NCI-H2196 (cell line): ENCODE measurements around the gene TEX26.
"Not testable (repeated sequence)": the region's sequence is repeated elsewhere in the genome, so short reads cannot be mapped to it uniquely, and the experiment has no call there.

Experiments used
- DNase-seq: peaks from one replicate; lab custom pipeline; 2025; ENCODE audit not compliant: unreplicated experiment; lab: John Stamatoyannopoulos, UW

The TEX26 gene

DNA sequence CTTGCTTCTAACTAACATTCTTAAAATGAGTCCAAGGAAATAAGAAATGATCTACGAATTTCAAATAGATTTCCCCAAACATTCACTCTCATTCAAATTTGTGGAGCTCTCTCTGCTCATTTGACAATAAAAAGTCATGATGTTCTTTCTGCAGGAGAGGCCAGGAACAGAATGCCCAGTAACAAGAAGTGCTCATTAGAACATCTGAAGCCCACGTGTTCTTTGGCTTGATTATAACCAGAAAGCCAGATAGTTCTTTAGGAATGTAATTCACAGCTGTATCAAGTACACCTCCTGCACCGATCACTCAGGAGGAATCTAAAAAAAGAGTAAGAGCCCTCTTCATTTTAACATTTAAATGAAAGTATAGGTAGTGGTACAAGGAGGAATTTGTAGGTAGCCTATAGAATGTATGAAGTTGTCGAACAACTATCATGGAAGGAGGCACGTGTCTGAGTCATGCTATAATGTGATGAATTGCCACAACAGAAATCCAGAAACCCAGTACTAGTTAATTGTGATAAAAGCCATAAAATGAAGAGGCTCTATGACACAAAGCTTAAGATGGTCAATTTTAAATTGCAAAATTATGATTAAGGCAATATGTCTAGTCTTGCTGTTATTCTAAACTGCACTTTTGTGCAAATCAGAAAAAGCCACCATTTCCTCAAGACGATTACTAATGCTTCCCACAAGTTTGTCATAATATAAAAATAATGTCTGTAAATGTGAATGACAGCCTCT lies 13.6 kb upstream of the TEX26 start:
- DNase-seq = no peak

DNA sequence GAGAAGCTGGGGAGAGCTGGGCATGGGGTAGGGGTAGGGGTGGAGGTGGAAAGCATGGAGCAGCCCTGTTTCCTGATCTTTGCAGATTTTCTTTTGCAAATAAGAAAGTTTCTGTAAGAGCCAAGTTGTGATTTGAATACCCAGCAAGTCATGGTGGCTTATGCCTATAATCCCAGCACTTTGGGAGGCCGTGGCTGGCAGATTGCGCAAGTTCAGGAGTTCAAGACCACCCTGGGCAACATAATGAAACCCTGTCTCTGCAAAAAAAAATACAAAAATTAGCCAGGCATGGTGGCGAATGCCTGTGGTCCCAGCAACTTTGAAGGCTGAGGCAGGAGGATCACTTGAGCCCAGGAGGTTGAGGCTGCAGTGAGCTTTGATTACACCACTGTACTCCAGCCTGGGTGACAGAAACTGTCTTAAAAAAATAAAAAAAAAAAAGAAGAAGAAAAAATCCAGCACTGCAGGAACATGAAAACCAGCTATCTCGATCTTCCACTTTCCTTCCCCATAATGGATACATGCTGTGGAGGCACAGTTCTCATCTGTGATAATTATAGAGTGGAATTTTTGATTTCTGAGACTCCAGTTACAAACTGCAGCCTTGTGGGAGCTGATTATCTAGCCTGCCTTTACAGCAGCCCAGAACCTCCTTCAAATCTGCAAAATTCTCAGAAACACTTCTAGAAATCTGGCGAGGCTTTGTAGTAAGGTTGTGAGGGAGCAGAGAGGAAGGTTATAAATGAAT lies 12.1 kb upstream of the TEX26 start:
- DNase-seq = no peak

DNA sequence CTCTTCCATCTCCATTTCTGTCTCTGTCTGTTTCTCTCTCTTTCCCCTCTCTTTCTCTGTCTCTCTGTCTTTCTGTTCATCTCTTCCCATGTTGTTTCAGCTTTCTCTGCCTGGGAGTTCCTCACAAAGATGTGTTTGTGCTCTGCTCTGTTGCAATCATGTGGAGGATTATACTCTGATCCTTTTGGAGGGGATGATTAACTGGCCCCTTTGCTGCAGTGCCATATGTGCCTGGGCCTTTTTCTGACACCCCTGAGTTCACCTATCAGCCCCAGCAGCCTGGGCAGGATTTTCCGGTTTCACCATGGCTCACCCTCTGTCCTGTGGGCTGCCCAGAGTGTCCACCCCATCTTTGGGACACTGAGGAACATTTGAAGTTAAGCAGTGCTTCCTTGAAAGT lies 9.0 kb upstream of the TEX26 start:
- no peak for DNase-seq

DNA sequence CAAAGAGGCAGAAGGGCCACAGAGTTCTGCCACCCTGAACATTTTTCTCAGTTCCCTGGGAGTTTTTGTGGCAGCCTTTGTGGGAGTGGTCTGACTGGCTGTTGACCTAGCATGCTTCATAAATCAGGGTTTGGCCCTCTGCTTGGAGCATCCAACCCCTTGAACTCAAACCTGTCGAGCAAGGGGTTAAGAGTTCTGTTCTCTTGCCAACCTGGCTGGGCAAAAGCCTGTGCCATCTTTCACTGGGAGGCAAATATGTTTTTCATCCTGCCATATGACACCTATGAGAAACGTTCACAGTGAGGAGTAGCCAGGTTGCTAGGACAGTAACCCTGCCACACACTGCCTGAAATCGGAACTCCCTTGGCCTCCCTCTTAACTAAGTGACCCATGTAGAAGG lies 7.7 kb upstream of the TEX26 start:
- DNase-seq = peak; percentile 3

DNA sequence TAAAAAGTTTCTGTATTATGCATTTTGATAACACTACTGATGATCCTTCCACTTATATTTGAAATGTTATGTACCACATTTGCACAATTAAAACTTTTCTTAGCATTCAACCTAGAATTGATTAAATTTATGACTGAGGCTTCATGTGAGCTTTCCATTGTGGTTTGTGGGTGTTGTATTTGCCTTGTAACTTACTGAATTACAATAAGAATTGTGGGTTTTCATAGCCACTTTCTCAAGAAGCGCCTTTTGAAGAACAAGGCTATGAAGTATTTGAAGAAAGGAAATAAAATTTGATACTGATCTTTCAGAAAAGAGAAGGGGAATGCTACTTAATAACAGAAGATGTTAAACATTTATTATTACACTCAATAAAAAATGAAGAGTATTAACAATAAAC lies 7.0 kb upstream of the TEX26 start:
- no peak for DNase-seq

DNA sequence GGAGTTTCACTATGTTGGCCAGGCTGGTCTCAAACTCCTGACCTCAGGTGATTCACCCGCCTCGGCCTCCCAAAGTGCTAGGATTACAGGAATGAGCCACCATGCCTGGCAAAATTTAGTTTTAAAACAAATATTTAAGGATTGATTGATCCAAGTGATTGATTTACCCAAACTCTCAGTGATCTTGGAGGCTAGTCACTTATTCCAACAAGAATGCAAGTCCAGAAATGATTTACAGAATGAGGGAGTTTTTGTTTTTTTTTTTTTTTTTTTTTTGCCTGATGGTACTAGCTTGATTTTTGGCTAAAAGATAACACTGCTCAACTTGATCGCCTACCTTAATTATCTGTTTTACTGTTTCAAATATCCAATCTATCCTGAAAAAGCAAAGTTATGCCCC lies 5.7 kb upstream of the TEX26 start:
- no peak for DNase-seq

DNA sequence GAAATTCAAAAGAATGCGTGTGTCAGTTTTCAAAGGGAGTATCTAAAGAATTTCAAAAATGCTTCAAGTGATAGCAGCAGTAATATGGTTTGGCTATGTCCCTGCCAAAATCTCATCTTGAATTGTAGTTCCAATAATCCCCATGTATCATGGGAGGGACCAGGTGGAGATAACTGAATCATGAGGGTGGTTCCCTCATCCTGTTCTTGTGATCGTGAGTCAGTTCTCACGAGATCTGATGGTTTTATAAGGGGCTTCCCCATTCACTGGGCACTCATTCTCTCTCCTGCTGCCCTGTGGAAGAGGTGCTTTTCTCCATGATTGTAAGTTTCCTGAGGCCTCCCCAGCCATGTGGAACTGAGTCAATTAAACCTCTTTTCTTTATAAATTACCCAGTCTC lies 5.3 kb upstream of the TEX26 start:
- DNase-seq = not testable (repeated sequence)

DNA sequence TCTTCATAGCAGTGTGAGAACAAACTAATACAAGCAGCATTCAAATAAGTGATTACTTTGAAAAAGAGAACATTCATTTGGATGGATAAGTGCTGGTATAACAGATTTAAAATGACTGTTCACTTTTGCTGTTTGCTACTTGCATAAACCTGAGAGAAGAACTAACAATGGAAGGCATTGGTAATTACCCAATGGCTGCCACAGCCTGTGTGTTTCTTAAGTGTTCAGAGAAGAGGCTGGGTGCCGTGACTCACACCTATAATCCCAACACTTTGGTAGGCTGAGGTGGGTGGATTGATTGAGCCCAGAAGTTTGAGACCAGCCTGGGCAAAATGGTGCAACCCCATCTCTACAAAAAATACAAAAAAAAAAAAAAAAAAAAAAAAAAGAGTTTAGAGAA lies 4.9 kb upstream of the TEX26 start:
- no peak for DNase-seq

DNA sequence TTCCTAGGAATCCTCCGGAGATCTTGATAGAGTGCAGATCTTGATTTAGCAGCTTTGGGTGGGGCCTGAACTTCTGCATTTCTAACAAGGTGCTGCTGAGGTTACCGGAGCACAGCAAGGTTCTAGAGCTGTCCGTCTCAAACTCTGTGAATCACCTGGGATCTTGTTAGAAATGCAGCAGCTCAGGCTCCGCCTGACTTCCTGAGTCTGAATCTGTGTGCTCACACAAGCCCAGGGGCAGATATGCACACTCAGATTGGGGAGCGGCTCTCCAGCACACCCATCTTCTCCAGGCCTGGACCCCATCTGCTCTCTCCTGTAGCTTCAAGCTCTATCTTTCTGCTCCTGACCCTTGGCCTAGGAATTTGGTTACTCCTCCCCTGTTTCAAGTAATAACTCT lies 3.5 kb upstream of the TEX26 start:
- DNase-seq = no peak

DNA sequence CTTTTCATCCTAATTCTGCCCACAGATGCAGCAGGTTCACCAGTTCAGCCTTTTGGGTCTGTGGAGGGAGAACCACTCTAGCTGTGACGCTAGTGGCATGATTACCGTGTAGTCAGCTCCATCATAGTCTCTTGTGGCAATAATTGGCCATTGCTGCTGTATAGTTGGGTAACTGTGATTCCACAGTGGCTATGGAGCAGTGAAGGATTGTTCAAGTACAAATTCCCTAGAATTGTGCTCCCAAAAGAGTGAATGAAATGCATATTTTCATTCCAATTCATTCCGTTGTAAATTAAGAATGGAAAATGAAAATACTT lies 856 bp downstream of the TEX26 start:
- no peak for DNase-seq

DNA sequence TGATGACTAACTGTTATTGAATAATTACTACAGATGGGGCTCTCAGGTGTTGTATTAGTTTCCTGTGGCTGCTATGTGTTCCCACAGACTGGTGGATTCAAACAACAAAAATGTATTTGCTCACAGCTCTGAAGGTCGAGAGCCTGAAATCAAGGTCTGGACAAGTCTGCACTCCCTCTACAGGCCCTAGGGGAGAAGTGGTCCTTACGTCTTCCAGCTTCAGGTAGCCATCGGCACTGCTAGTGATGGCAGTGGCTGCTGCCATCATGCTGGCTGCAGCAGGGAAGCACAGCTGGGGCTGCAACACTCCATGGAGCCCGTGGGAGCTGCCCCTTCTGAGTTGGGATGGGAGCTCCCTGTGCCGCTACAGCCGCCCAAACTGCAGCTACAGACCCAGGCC lies 1.9 kb downstream of the TEX26 start:
- DNase-seq = no peak

DNA sequence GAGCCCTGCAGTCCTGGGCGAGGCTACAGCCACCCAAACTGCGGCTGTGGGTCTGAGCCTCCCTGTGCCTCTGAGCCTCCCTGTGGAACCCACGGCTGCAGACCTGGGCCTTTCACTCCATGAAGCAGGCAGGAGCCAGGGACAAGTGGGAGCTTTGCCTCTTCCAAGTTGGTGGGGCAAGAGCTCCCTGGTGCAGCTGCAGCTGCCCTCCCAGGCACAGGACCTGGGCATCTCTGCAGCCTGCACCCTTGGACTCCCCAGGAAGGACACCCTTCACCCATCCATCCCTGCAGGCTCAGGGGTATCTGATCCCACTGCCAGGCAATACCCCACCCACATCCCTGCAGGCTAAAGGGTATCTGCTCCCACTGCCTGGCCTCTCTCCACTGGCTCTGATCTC lies 2.3 kb downstream of the TEX26 start:
- no peak for DNase-seq

DNA sequence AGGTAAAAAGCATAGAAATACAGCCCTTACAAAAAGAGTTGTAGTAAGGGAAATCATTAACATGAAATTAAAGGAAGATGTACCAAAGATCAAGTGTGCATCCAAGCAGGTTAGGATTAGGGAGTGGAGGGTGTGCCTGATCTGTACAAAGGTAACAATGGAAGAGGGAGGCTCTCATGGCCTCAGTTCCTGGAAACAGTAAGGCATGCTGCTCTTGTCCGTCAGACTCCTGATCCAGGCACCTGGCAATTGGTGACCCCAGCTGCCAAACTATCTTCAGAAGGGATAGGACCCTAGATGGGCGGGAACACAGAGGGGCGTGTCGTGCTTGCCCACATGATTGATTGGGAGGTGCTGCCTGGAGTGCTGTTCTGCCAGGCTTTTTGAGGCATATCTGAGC lies 4.5 kb downstream of the TEX26 start:
- no peak for DNase-seq

DNA sequence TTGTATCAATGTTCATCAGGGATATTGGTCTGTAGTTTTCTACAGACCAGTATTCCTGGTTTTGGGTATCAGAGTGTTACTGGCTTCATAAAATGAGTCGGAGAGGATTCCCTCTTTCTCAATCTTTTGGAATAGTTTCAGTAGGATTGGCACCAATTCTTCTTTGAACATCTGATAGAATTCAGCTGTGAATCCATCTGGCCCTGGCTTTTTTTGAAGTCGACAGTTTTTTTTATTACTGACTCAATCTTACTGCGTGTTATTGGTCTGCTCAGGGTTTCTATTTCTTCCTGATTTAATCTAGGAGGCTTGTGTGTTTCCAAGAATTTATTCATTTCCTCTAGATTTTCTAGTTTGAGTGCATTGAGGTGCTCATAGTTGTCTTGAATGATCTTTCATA lies 11.4 kb downstream of the TEX26 start:
- DNase-seq = no peak

DNA sequence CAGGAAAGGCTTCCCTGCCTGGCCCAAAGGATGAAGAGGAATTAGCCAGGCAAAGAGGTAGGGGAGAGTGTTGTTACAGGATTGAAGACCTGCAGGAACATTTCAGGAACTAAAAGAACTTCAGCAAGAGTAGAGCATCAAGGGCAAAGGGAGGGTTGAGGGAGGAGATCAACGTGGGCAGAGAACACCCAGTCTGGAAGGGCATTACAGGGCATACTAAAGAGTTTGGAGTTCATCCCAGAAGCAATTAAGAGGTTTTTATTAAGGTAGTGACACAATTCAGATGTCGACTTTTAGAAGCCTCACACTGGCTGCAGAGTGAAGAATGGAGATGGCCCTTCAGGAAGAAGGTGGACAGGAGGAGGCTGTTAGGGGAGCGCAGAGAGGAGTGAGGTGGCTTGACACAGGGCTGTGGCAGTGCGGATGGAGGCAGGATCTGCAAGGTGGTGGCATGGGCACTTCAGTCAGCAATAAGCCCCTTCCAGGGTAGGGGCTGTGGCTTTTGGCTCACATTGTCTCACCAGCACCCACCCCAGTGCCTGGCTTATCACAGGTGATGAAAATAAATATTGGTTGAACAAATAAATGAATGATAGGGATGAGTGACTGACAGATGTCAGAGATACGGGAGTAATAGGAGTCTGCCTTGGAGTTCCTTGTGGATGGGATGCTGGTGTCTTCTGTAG lies 24.9 kb downstream of the TEX26 start:
- no peak for DNase-seq

DNA sequence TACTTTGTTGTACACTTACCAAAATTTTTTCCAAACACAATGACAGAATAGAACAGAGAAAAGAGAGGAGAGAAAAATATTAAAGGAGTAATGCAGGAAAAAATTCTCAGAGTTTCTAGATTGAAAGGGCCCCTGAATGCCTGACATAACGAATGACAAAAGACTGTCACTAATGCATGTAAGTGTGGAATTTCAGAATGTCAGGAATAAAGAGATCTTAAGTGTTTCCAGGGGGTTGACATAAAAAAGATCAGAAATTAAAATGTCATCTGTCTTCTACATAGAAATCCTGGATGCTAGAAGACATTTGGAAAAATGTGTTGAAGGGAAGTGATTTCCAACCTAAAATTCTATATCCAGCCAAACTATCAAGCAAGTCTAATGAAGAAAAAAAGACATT lies 27.2 kb downstream of the TEX26 start:
- no peak for DNase-seq

DNA sequence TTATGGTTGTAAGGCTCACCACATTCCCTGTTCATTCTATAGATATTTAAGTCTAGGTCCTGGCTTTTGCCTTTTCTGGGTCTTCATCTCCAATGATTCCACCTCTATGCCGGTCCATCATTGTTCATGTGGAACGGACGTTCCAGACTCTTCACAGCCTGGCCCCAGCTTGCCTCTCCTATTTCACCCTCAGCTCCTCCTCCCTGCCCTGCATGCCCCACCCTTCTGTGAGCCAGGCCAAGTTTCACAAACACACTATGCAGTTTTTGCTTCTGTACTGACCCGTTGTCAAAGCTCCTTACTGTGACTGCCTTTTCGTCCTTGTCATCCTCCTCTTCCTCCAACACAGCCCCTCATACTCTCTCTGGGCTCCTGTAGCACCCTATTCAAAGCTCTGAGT lies 31.3 kb downstream of the TEX26 start:
- DNase-seq = no peak

DNA sequence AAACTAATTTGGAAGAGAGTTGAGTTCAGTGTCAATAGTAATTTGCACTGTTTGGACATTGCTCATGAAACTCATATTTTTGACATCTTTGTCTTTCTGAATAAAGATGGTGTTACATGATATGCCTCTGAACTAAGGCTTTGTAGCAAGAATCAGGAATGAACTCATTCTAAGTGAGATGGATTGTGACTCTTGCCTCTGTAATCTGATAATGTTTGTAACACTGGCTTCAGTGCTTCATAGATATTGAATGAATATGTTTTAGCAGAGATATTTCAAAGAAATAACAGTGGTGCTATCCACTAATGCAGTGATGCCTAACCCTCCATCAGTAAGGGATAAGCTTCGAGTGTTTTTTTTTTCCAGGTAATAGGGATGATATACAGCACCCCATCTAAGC lies 32.9 kb downstream of the TEX26 start:
- no peak for DNase-seq

DNA sequence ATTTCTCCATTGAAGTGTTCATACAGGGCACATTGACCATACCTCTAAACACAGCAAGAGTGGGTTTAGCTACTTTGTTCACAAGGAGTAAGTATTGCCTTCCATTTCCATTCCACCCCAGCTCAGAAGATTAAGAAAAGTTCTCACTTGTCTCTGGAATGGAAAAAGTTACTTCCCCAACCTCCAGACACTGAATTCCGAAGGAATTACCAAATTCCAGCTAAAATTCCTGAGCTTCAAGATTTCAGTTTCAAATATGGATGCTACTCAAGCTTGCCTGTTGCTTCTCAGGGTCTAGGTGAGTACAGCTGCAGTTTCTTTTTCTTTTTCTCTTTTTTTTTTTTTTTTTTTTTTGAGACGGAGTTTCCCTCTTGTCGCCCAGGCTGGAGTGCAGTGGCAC lies 33.6 kb downstream of the TEX26 start:
- no peak for DNase-seq

DNA sequence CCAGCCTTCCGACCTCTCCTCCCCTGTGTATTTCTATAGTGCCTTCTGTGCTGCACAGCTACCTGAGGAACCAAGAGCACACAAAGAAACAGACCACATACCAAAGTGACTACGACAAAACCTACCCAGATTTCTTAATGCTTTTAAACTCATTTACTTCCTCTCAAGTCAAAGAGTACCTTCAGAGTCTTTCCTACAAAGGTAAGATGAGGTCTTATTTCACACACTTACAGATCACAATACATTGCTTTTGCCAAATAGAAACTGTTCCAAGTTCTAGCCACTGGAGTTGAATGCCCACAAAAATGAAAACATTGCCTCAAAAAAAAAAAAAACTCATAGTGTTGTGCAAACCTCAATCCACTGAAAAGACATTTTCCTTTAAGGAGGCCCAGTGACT lies 36.4 kb downstream of the TEX26 start:
- DNase-seq = no peak

DNA sequence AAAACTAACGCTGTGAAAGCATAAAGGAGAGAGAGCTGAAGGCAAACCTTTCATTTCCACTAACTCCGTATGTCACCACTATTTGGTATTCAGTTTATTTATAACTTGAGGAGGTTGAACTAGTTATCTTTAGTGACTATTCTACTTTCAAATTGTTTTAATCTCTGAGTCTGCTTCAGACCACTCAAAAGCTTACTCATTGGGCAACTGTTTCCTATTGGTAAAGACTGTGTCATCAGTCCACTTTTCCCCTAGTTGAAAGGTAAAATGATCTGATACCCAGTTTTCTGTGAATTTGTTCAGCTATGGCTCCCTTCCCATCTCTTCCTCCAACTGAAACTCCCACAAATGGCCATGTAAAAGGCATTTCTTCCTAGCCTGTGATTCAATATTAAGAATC lies 39.1 kb downstream of the TEX26 start:
- no peak for DNase-seq

DNA sequence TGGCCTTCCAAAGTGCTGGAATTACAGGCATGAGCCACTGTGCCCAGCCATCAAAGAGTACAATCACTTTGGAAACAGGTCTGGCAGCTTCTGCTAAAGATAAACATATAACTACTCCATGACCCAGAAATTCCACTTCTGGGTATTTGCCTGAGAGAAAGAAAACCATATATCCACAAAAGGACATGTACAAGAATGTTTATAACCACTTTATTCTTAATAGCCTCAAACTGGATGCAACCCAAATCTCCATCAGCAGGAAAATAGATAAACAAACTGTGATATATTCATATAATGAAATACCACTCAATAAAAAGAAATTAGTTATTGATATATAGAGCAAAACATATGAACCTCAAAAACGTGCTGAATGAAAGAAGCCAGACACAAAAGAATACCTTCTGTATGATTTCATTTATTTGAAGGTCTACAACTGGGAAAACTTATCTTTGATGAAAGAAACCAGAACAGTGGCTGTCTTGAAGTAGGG lies 40.5 kb downstream of the TEX26 start:
- peak; percentile 2 for DNase-seq
